HepG2 (cell line): ENCODE results near the gene CLDN4. TPM values are rescaled to one million over a fixed set of nuclear protein-coding genes. Genes with fewer than 3 reads are reported as not detected.
"Not testable (repeated sequence)": the region's sequence is repeated elsewhere in the genome, so short reads cannot be mapped to it uniquely, and the experiment has no call there.

ENCODE experiments used
- ATAC-seq: fragments of 200-7000 bp; cut with Tn5 transposase; 3 replicates; pipeline ENCODE4 v1.9.1; 2020; ENCODE audit warnings: mild to moderate bottlenecking, moderate library complexity
- BruUV-seq: library from RNA; stranded (reverse); fragments of 400-500 nt; replicated peaks from 2 replicates; lab custom pipeline; 2021; lab: Mats Ljungman, UMichigan
- CTCF ChIA-PET: fragments of 300-600 bp; formaldehyde crosslinking; extraction: SDS; loops from one replicate; lab custom pipeline; 2021; ENCODE audit warnings: low total read pairs, inconsistent platforms, low intra/inter-chr PET ratio; lab: Yijun Ruan, JAX
- POLR2A ChIA-PET: fragments of 350-600 bp; sonication (Branson Sonifier 250); formaldehyde crosslinking; loops from one replicate; lab custom pipeline; 2020; ENCODE audit warnings: antibody characterized with exemption, inconsistent platforms; lab: Yijun Ruan, JAX
- DNase-seq: peaks from one replicate; pipeline ENCODE4 v3.0.0-alpha.2; 2015; ENCODE audit warnings: low spot score
- FAIRE-seq: peaks from 3 replicates; lab custom pipeline; 2011; peaks lifted over from hg19 to GRCh38; lab: Jason Lieb, UNC
- H2AFZ ChIP-seq: one replicate; pipeline ENCODE4 v1.6.1; 2011; ENCODE audit warnings: low read length, inconsistent platforms
- H3K27ac ChIP-seq: fragments of 300-600 bp; 3 replicates; pipeline ENCODE4 v1.8.0; 2011; ENCODE audit warnings: mixed run types, mild to moderate bottlenecking, mixed read lengths, low read length, inconsistent platforms; ENCODE audit not compliant: insufficient read depth; ENCODE audit errors: extremely low read length
- H3K27me3 ChIP-seq, 2 experiments: fragments of 200-600 bp in 1 of 2; 2 replicates in 1 of 2; 3 replicates in 1 of 2; pipeline versions ENCODE4 v1.6.0 to v1.8.0; 2011; ENCODE audit warnings: low read length in 2 of 2, mild to moderate bottlenecking in 2 of 2, moderate library complexity in 2 of 2, inconsistent platforms in 1 of 2; ENCODE audit not compliant: insufficient read depth in 2 of 2, control insufficient read depth in 1 of 2
- H3K36me3 ChIP-seq, 2 experiments: fragments of 200-600 bp in 1 of 2; replicated peaks in 1 of 2; 2 replicates in 1 of 2; 3 replicates in 1 of 2; pipeline versions ENCODE4 v1.5.1 to v1.8.0; 2011; ENCODE audit warnings: low read length in 2 of 2, inconsistent platforms in 1 of 2; ENCODE audit not compliant: insufficient read depth in 2 of 2, control insufficient read depth in 1 of 2
- H3K4me1 ChIP-seq: 2 replicates; pipeline ENCODE4 v1.5.1; 2012; ENCODE audit warnings: low read length, inconsistent platforms; ENCODE audit not compliant: insufficient read depth
- H3K4me2 ChIP-seq: 2 replicates; pipeline ENCODE4 v1.6.0; 2011; ENCODE audit warnings: low read depth, low read length, inconsistent platforms
- H3K4me3 ChIP-seq, 3 experiments: fragments of 200-600 bp in 1 of 3; sonication (generic), shearing (Covaris generic) in 1 of 3; replicated peaks in 1 of 3; 2 replicates each; pipeline ENCODE4 v1.5.1; 2011 to 2016; ENCODE audit warnings: low read length in 3 of 3, inconsistent platforms in 2 of 3, low read depth in 2 of 3, mild to moderate bottlenecking in 2 of 3, control low read depth in 1 of 3, mixed read lengths in 1 of 3; ENCODE audit not compliant: insufficient read depth in 1 of 3
- H3K79me2 ChIP-seq: one replicate; pipeline ENCODE4 v1.6.1; 2011; ENCODE audit warnings: low read length, inconsistent platforms; ENCODE audit not compliant: insufficient read depth
- H3K9ac ChIP-seq: 2 replicates; pipeline ENCODE4 v1.6.0; 2011; ENCODE audit warnings: mild to moderate bottlenecking, low read depth, low read length, inconsistent platforms; ENCODE audit not compliant: insufficient read depth
- H3K9me3 ChIP-seq: 2 replicates; pipeline ENCODE4 v1.5.1; 2012; ENCODE audit warnings: mild to moderate bottlenecking, low read length
- H4K20me1 ChIP-seq: 2 replicates; pipeline ENCODE4 v1.6.0; 2011; ENCODE audit warnings: inconsistent platforms, mild to moderate bottlenecking, low read length, moderate library complexity; ENCODE audit not compliant: insufficient read depth
- MXD1 ChIP-seq: sonication (generic); formaldehyde crosslinking; IDR thresholded peaks from 2 replicates; pipeline ENCODE4 v1.4.0; 2020; ENCODE audit warnings: mild to moderate bottlenecking, missing genetic modification reagents
- ZNF598 ChIP-seq: sonication (generic); formaldehyde crosslinking; IDR thresholded peaks from 2 replicates; pipeline ENCODE4 v1.5.1; 2020; ENCODE audit warnings: mild to moderate bottlenecking, missing genetic modification reagents, borderline replicate concordance
- WGBS: methylation state at CpG from one replicate; pipeline ENCODE4 v1.1.6; 2017; ENCODE audit warnings: low lambda C conversion rate; 5-methylcytosine and 5-hydroxymethylcytosine counted together
- in situ Hi-C: cut with HindIII; loops from 2 replicates; pipeline ENCODE4 v1.10.0; 2017; ENCODE audit warnings: low pct_unique_long_range_greater_than_20kb; ENCODE audit not compliant: extremely low pct_ligation_motif_present
- intact Hi-C: fragments of 100-400 bp; cut with micrococcal nuclease; formaldehyde crosslinking; loops from one replicate; pipeline ENCODE4 v1.10.0; 2022; ENCODE audit not compliant: unreplicated experiment
- polyA plus RNA-seq, 8 experiments: library from polyadenylated mRNA; depleted of rRNA in 3 of 8; stranded (reverse) in 7 of 8; unstranded in 1 of 8; fragments of >200 nt; fragmentation: Illumina TruSeq in 4 of 8; extraction: Trizol in 4 of 8; gene quantifications; 2 replicates each; pipeline versions ENCODE4 v1.2.1 to v1.2.3, GENCODE V29; 2011 to 2016; ENCODE audit warnings: low read depth in 4 of 8, missing spikeins in 1 of 8, mixed read lengths in 1 of 8; ENCODE audit not compliant: insufficient read depth in 1 of 8
- total RNA-seq, 5 experiments: library from RNA; depleted of rRNA; stranded (reverse); fragments of >200 nt; fragmentation: Illumina TruSeq; extraction: Trizol; gene quantifications; 2 replicates each; pipeline ENCODE4 v1.2.3, GENCODE V29; 2016; ENCODE audit warnings: low read depth in 1 of 5

Gene CLDN4
- total and polyA plus RNA-seq, 2 of the 13 experiments (the other 11 are each of a cell fraction or from before 2014, with no cell fraction given), result 28.2 to 35.7 TPM

- TF ChIP-seq MXD1 (CRISPR knock-in tag) (no peak), ZNF598 (CRISPR knock-in tag) (no peak)
- TF ChIP-seq, all 625 proteins: peak for 0
Observed at GRCh38 chr7:73820013-73820412, 10.8 kb upstream of the CLDN4 start (continued).

DNA sequence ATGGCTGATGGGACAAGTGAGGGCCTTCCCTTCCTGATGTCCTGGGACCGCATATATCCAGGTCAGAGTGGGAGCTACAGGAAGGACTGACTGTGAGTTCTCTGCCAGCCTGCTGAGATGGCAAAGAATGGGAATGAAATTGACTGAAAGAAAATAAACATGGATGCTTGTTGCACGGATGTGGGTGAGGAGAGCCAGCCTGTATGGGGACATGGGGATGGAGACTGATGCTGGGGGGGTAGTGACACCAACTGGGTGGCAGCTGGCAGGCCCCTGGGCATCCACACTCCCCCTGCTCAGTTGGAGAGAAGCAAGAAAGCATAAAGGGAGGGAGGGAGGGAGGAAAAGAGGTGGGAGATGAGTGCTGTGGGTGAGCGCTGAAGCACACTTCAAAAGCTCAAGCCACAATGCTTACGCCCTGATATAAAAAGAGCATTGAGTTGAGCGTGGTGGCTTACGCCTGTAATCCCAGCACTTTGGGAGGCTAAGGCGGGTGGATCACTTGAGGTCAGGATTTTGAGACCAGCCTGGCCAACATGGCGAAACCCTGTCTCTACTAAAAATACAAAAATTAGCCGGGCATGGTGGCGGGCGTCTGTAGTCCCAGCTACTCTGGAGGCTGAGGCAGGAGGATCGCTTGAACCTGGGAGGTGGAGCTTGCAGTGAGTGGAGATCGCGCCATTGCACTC lies 9.1 kb upstream of the CLDN4 start:
- intact Hi-C loops, H4K20me1 ChIP-seq, in situ Hi-C loops, H3K27ac ChIP-seq, BruUV-seq, H3K9ac ChIP-seq, DNase-seq, H2AFZ ChIP-seq, ATAC-seq, H3K9me3 ChIP-seq, H3K4me2 ChIP-seq, H3K4me3 ChIP-seq, CTCF ChIA-PET, H3K36me3 ChIP-seq, H3K79me2 ChIP-seq, FAIRE-seq: not testable (repeated sequence)
- Histone ChIP-seq H3K4me1 (peaks cover 21% of the 10 kb centered on the region), H3K27me3 (peaks cover 0 to 26% of the 10 kb centered on the region in 2 experiments; a peak in 3 of 5 replicates)
- 67% methylated on average over 14 of the region's 14 CpGs for WGBS
- POLR2A ChIA-PET, result interaction anchor here (0.8 to 1.5 kb wide), 3 partner anchors 9 to 21 kb away, joined by 3 to 4 read pairs (median 3); partner anchors contain the start of genes CLDN4 and METTL27
